CD4-positive, CD25-positive, alpha-beta regulatory T cell (primary cell): Measurements from ENCODE around the gene TAF10. TPM values are rescaled to one million over a fixed set of nuclear protein-coding genes. Genes with fewer than 3 reads are reported as not detected.
A peak's percentile ranks its signal among the peaks of the same experiment; 100 is the strongest.

Source experiments
- ATAC-seq, 2 donors: fragments of 150-1000 bp; cut with Tn5 transposase; one replicate each; pipeline ENCODE4 v1.10.0; 2021; ENCODE audit warnings: low read depth in 2 of 2, moderate number of reproducible peaks in 2 of 2, moderate library complexity in 1 of 2
- DNase-seq, 3 donors: peaks; one replicate each; pipeline versions ENCODE4 v3.0.0 to v3.0.0-alpha.2; 2012 to 2022; ENCODE audit warnings: mixed read lengths in 1 of 3
- H3K27ac ChIP-seq: one replicate; pipeline ENCODE4 v1.7.0; 2013; ENCODE audit warnings: mild to moderate bottlenecking, low read length; ENCODE audit not compliant: insufficient read depth, poor library complexity, severe bottlenecking
- H3K27me3 ChIP-seq: one replicate; pipeline ENCODE4 v1.7.0; 2013; ENCODE audit warnings: low read length; ENCODE audit not compliant: control insufficient read depth, insufficient read depth
- H3K36me3 ChIP-seq: one replicate; pipeline ENCODE4 v1.7.0; 2013; ENCODE audit warnings: mild to moderate bottlenecking, low read length, moderate library complexity; ENCODE audit not compliant: control insufficient read depth, insufficient read depth
- H3K4me1 ChIP-seq: 2 replicates; pipeline ENCODE4 v1.7.0; 2013; ENCODE audit warnings: mild to moderate bottlenecking, low read length; ENCODE audit not compliant: insufficient read depth, control insufficient read depth, poor library complexity, severe bottlenecking
- H3K4me3 ChIP-seq: one replicate; pipeline ENCODE4 v1.7.0; 2013; ENCODE audit warnings: low read depth, mild to moderate bottlenecking, low read length, moderate library complexity
- H3K9me3 ChIP-seq, 2 experiments: 1 replicate in 1 of 2; 2 replicates in 1 of 2; pipeline ENCODE4 v1.7.0; 2013; ENCODE audit warnings: low read length in 2 of 2, mild to moderate bottlenecking in 1 of 2, moderate library complexity in 1 of 2; ENCODE audit not compliant: control insufficient read depth in 2 of 2
- H3K27ac Mint-ChIP-seq, 3 donors: one replicate each; pipeline ENCODE4 v1.8.0; 2020 to 2022; ENCODE audit warnings: mild to moderate bottlenecking in 3 of 3, mixed read lengths in 3 of 3, moderate library complexity in 2 of 3
- H3K27me3 Mint-ChIP-seq: one replicate; pipeline ENCODE4 v1.8.0; 2022; ENCODE audit warnings: mild to moderate bottlenecking, mixed read lengths
- H3K36me3 Mint-ChIP-seq: one replicate; pipeline ENCODE4 v1.8.0; 2020; ENCODE audit warnings: mixed read lengths
- H3K4me1 Mint-ChIP-seq, 4 donors: one replicate each; pipeline ENCODE4 v1.8.0; 2020 to 2022; ENCODE audit warnings: mixed read lengths in 4 of 4, mild to moderate bottlenecking in 1 of 4
- H3K4me3 Mint-ChIP-seq, 4 donors: one replicate each; pipeline ENCODE4 v1.8.0; 2020 to 2022; ENCODE audit warnings: mild to moderate bottlenecking in 4 of 4, mixed read lengths in 4 of 4, moderate library complexity in 3 of 4
- H3K9me3 Mint-ChIP-seq, 7 donors: one replicate each; pipeline ENCODE4 v1.8.0; 2020 to 2022; ENCODE audit warnings: mixed read lengths in 7 of 7, mild to moderate bottlenecking in 3 of 7, moderate library complexity in 2 of 7
- polyA plus RNA-seq, 4 donors: library from polyadenylated mRNA; unstranded; fragments of 300-500 nt; fragmentation: Illumina TruSeq; gene quantifications; one replicate each; pipeline ENCODE4 v1.2.3, GENCODE V29; 2021
- total RNA-seq: library from RNA; stranded (reverse); gene quantifications from one replicate; pipeline ENCODE4 v1.2.3, GENCODE V29; 2022

TAF10 gene
- total and polyA plus RNA-seq, 5 donors from 2014 or later, result 125 to 386 (median 259) TPM

DNA sequence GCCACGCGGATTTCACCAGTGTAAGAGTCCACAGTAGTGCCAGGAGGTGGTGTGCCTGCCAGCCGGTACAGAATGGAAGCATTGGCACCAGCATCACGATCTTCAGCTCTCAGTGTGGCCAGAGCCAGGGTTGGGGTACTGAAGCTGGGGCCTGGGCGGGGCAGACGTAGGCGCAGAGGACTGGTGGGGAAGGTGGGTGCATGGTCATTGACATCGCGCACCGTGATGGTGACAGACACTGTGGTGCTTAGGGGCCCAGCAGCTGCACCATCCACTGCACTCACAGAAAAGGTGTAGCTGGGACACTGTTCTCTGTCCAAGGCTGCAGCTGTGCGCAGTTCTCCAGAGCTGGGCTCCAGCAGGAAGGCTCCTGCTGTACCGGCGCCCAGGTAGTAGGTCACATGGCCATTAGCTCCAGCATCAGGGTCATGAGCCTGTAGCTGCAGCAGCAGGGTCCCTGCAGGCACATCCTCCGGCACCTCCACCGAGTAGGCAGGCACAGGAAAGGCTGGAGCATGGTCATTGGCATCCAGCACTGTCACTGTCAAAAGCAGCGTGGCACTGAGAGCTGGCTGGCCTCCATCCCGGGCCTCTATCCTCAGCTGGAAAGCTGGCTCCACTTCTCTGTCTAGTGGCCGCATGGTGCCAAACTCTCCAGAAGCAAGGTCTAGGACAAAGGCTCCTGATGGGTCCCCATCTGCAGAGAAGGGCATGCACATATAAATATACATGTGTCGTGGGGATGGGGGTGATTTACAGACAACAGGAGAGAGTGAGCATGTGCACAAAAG, 15.2 kb upstream of the TAF10 start:
- peak overlapping the region in 3 of 4 donors; percentile 0 to 43 (median 4) for H3K4me3 Mint-ChIP-seq
- no peaks in the 10 kb centered on the region for H3K9me3 ChIP-seq
- ATAC-seq, result no peak

DNA sequence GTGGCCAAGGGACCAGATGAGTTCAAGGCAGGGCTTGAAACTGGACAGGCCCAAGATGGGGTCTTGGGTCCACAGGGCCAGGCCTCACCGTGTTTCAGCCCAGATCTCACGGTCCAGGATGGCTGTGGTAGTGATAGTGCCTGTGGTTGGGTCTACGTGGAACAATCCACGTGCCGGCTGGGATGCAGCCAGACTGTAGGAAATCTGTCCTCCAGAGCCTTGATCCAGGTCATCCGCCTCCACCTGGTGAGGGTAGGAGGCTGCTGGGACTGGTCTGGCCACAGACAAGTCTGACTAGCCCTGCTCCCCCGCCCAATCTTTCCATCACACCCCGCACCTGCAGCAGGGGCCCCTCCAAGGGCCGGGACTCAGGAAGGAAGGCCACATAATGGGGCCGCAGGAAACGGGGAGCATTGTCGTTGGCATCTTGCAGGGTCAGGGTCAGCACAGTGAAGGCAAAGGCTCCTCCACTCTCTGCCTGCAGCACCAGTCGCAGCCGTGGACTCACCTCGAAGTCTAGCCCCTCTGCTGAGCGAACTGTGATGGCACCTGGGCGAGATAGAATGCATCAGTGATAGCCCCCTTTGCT, 13.9 kb upstream of the TAF10 start:
- no peak for ATAC-seq
- Histone ChIP-seq H3K4me1 (peaks cover 9% of the 10 kb centered on the region), H3K27ac (no peak overlapping the region), H3K9me3 (no peaks in the 10 kb centered on the region), H3K4me3 (no peak overlapping the region), H3K27me3 (no peaks in the 10 kb centered on the region), H3K36me3 (no peaks in the 10 kb centered on the region)
- no peak overlapping the region for H3K4me3 Mint-ChIP-seq
- no peaks in the 10 kb centered on the region for H3K9me3 Mint-ChIP-seq
- no peak overlapping the region for H3K27ac Mint-ChIP-seq
- DNase-seq, result no peak
- no peaks in the 10 kb centered on the region for H3K27me3 Mint-ChIP-seq
- H3K4me1 Mint-ChIP-seq, result peaks cover 4 to 26% (median 13%) of the 10 kb centered on the region in 4 donors
- H3K36me3 Mint-ChIP-seq, result peaks cover 6% of the 10 kb centered on the region

More for the DNA sequence above, 15.2 kb upstream of the TAF10 start:
- H3K9me3 Mint-ChIP-seq, result no peaks in the 10 kb centered on the region
- Histone ChIP-seq H3K36me3 (no peaks in the 10 kb centered on the region), H3K27ac (no peak overlapping the region), H3K4me3 (peak overlapping the region; percentile 70), H3K27me3 (no peaks in the 10 kb centered on the region), H3K4me1 (peaks cover 9% of the 10 kb centered on the region)
- H3K36me3 Mint-ChIP-seq, result peaks cover 11% of the 10 kb centered on the region
- H3K27me3 Mint-ChIP-seq, result no peaks in the 10 kb centered on the region
- no peak for DNase-seq
- peak overlapping the region in 2 of 3 donors; percentile 28 to 32 for H3K27ac Mint-ChIP-seq
- peaks cover 4 to 26% (median 13%) of the 10 kb centered on the region in 4 donors for H3K4me1 Mint-ChIP-seq

DNA sequence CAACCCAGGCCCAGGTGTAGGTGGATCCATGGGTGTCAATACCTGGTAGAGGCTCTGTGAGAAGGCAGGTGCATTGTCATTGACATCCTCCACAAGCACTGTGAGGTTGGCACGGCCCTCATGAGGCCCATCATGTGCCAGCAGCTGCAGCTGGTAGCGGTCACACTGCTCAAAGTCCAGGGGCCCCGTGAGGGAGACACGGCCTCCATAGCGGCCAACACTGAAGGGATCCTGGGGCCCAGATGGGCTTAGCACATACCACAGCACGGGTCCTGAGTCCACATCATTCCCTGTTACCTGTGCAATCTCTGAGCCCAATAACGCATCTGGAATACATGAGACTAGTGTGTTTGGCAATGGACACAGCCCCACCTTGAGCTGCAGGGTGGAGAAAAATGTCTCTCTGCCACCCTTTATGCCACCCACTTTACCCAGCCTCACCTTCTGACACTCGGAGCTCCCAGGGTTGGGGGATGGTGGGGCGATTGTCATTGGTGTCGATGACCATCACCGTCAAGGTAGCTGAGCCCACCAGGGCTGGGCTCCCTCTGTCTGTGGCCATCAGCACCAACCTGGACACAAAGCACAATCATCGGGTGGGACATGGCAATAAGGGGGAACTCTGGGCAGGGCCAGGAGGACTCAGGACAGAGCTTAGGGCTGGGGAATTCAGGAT, 13.3 kb upstream of the TAF10 start:
- Mint-ChIP-seq H3K9me3 (no peaks in the 10 kb centered on the region), H3K4me3 (no peak overlapping the region), H3K4me1 (peaks cover 4 to 26% (median 13%) of the 10 kb centered on the region in 4 donors), H3K27ac (no peak overlapping the region), H3K36me3 (peaks cover 6% of the 10 kb centered on the region), H3K27me3 (no peaks in the 10 kb centered on the region)
- H3K27me3 ChIP-seq, result no peaks in the 10 kb centered on the region
- no peak for DNase-seq
- H3K4me1 ChIP-seq, result peaks cover 9% of the 10 kb centered on the region
- no peak overlapping the region for H3K4me3 ChIP-seq
- no peak for ATAC-seq
- no peak overlapping the region for H3K27ac ChIP-seq
- no peaks in the 10 kb centered on the region for H3K36me3 ChIP-seq
- no peaks in the 10 kb centered on the region for H3K9me3 ChIP-seq

DNA sequence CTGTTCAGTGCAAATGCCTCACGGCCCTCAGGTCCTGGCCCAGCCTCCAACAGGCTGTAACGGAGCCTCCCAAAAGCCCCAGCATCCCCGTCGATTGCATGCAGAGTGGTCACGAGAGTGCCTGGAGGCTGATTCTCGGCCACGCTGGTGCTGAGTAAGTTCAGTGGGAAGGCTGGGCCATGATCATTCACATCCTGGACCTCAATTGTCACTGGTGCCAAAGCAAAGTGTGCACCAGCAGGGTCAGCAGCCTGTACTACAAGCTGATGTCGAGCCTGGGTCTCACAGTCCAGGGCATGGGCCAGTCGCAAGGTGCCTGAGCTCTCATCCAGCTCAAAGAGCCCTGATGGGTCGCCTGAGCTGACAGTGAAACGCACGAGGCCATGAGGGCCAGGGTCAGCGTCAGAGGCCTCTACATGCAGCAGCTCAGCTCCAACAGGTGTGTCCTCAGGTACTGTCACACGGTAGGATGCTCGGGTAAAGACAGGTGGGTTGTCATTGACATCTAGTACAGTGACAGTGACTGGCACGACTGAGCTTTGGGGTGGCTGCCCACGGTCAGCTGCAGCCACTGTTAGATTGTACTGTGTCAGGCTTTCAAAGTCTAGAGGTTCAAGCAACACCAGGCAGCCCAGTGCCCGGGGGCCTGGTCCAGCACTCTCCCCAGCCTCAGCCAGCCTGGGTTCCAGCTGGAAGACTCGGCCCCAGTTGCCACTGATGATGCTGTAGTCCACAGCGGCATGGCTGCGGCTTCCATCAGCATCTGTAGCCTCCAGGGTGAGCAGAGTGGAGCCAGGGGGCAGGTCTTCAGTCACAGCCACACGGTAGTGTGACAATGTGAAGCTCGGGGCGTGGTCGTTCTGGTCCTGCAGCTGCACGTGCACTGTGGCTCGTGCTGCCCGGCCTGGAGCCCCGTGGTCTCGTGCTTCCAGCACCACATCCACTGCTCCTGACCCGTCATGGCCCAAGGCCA, 11.7 kb upstream of the TAF10 start:
- Mint-ChIP-seq H3K4me1 (peaks cover 4 to 21% (median 13%) of the 10 kb centered on the region in 4 donors), H3K27ac (peak overlapping the region in 1 of 3 donors; percentile 45), H3K36me3 (peaks cover 6% of the 10 kb centered on the region), H3K9me3 (no peaks in the 10 kb centered on the region), H3K27me3 (no peaks in the 10 kb centered on the region), H3K4me3 (no peak overlapping the region)
- ATAC-seq (no peak), DNase-seq (no peak)
- H3K36me3 ChIP-seq, result no peaks in the 10 kb centered on the region
- no peaks in the 10 kb centered on the region for H3K27me3 ChIP-seq
- H3K4me3 ChIP-seq, result no peak overlapping the region
- no peaks in the 10 kb centered on the region for H3K9me3 ChIP-seq
- no peak overlapping the region for H3K27ac ChIP-seq
- H3K4me1 ChIP-seq, result peaks cover 18% of the 10 kb centered on the region

DNA sequence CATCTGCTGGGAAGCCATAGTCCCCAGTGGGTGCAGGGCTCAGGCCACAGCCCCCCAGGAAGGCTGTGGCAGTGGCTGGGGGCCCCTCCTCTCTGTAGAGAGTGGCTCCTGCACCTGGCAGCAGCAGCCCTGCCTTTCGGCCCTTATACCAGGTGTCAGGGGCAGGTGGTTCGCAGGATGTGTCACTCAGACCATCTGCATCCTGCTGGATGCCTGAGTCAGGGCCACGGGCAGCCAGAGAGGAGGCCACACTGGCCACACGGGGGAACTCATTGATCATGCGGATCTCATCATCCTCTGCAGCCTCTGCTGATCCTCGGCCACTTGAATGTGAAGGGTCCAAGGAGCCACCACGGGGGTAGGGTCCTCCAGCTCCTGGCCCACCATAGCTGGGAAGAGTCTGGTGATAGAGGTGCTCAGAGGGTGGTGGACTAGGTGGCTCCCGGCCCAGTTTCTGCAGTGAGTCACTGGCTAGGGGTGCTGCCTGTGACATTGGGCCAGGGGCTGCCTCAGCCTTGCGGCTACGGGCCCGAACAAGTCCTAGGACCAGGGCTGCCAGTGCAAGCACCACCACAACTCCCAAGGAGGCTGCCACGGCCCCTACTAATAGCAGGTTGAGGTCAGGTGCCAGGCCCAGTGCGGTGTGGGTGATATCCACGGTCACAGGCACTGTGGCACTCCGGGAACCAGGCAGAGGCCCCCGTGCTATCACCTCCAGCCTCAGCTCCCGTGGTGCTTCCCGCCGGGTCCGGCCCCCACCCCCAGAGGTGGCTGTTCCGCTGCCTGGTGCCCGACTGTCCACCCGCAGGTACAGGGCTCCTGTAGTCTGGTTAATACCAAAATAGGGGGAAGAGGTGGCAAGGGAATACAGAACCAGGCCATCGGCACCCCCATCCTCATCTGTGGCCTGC, 10.5 kb upstream of the TAF10 start:
- H3K27ac Mint-ChIP-seq, result no peak overlapping the region
- H3K9me3 Mint-ChIP-seq, result no peaks in the 10 kb centered on the region
- H3K27me3 Mint-ChIP-seq, result no peaks in the 10 kb centered on the region
- peaks cover 0 to 12% (median 7%) of the 10 kb centered on the region in 4 donors for H3K4me1 Mint-ChIP-seq
- no peaks in the 10 kb centered on the region for H3K36me3 ChIP-seq
- H3K36me3 Mint-ChIP-seq, result peaks cover 6% of the 10 kb centered on the region
- H3K4me3 ChIP-seq, result no peak overlapping the region
- DNase-seq (no peak), ATAC-seq (no peak)
- peaks cover 25% of the 10 kb centered on the region for H3K4me1 ChIP-seq
- H3K4me3 Mint-ChIP-seq, result no peak overlapping the region
- no peak overlapping the region for H3K27ac ChIP-seq
- H3K9me3 ChIP-seq, result no peaks in the 10 kb centered on the region
- no peaks in the 10 kb centered on the region for H3K27me3 ChIP-seq

DNA sequence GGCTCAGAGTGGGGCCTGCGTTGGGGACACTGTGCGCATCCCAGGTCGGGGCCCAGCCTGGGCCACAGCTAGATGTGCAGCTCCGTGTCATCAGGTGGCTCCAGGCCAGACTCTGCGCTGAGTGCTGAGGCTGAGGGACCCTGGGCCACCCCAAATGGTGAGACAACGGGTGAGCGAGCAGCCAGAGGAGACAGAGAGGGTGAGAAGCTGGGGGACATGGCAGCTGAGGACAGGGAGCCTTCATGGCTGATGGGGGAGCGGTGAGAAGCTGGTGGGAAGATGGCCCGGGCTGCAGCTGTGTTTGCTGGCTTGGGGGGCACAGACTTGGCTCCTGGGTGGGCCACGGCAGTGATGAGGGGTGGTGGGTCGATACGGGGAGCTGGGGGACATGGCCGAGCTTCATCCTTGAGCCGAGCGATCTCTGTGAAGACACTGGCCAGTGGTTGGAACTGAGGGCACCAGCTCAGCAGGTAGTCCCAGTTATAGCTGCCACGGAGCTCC, 9.7 kb upstream of the TAF10 start:
- Mint-ChIP-seq H3K27ac (peak overlapping the region in 1 of 3 donors; percentile 86), H3K36me3 (peaks cover 6% of the 10 kb centered on the region)
- no peak for DNase-seq

More for the DNA sequence above, 9.7 kb upstream of the TAF10 start:
- H3K4me1 Mint-ChIP-seq, result peaks cover 0 to 7% (median 6%) of the 10 kb centered on the region in 4 donors
- Histone ChIP-seq H3K36me3 (peaks cover 3% of the 10 kb centered on the region), H3K27ac (no peak overlapping the region), H3K4me3 (no peak overlapping the region), H3K27me3 (no peaks in the 10 kb centered on the region), H3K9me3 (no peaks in the 10 kb centered on the region), H3K4me1 (peaks cover 28% of the 10 kb centered on the region)
- H3K9me3 Mint-ChIP-seq, result no peaks in the 10 kb centered on the region
- ATAC-seq, result no peak
- H3K27me3 Mint-ChIP-seq, result no peaks in the 10 kb centered on the region
- H3K4me3 Mint-ChIP-seq, result no peak overlapping the region
